Nucleus accumbens (tissue), 56 donors: ENCODE measurements around the gene MAP4K1.
A peak's percentile ranks its signal among the peaks of the same experiment; 100 is the strongest.
"Not testable (repeated sequence)": the region's sequence is repeated elsewhere in the genome, so short reads cannot be mapped to it uniquely, and the experiment has no call there.

Experiments
- DNase-seq, 56 donors: peaks; one replicate each; lab custom pipeline; 2025; lab: John Stamatoyannopoulos, UW

MAP4K1 gene

GRCh38 chr19:38631811-38632475 is 14.2 kb upstream of the MAP4K1 start:
- DNase-seq: not testable (repeated sequence)

GRCh38 chr19:38631301-38631700 is 13.5 kb upstream of the MAP4K1 start:
- DNase-seq: not testable (repeated sequence)

GRCh38 chr19:38629568-38629967 is 11.8 kb upstream of the MAP4K1 start:
- DNase-seq: no peak

GRCh38 chr19:38626401-38626800 is 8.6 kb upstream of the MAP4K1 start:
- no peak for DNase-seq

GRCh38 chr19:38624822-38625221 is 7.1 kb upstream of the MAP4K1 start:
- DNase-seq: no peak

- DNase-seq: no peak
Measured at GRCh38 chr19:38619361-38620174, 1.8 kb upstream of the MAP4K1 start.

GRCh38 chr19:38618590-38619360 is 1.0 kb upstream of the MAP4K1 start, which contains the start of gene EIF3K:
EIF3K (plus strand) TSS chr19:38619188; CDS start chr19:38619269, 81 bp downstream.
- DNase-seq: peak; percentile 60 to 99 (median 98)

- no peak for DNase-seq
Measured at GRCh38 chr19:38617283-38617763, 430 bp downstream of the MAP4K1 start.

- DNase-seq: no peak
Measured at GRCh38 chr19:38616265-38616664, 1.5 kb downstream of the MAP4K1 start.

- DNase-seq: no peak
Measured at GRCh38 chr19:38615007-38615581, 2.7 kb downstream of the MAP4K1 start.

- no peak for DNase-seq
Measured at GRCh38 chr19:38614289-38614688, 3.5 kb downstream of the MAP4K1 start.

- DNase-seq: no peak
Measured at GRCh38 chr19:38606131-38606530, 11.6 kb downstream of the MAP4K1 start.

GRCh38 chr19:38602856-38603255 is 14.9 kb downstream of the MAP4K1 start:
- DNase-seq: not testable (repeated sequence)

GRCh38 chr19:38599722-38600121 is 18.0 kb downstream of the MAP4K1 start:
- no peak for DNase-seq

- DNase-seq: no peak
Measured at GRCh38 chr19:38597075-38597474, 20.7 kb downstream of the MAP4K1 start.

GRCh38 chr19:38596057-38596981 is 21.4 kb downstream of the MAP4K1 start:
- DNase-seq: peak in 11 of 56 donors; percentile 4 to 40 (median 12)

GRCh38 chr19:38592940-38593339 is 24.8 kb downstream of the MAP4K1 start:
- no peak for DNase-seq

GRCh38 chr19:38588041-38588440 is 29.7 kb downstream of the MAP4K1 start:
- DNase-seq: no peak

- DNase-seq: no peak
Measured at GRCh38 chr19:38587562-38587961, 30.2 kb downstream of the MAP4K1 start.

- DNase-seq: no peak
Measured at GRCh38 chr19:38583985-38584305, 33.8 kb downstream of the MAP4K1 start.
